ENCODE results near the gene TNPO1. TPM values are rescaled to one million over a fixed set of nuclear protein-coding genes. Genes with fewer than 3 reads are reported as not detected.

TNPO1 gene
- total and polyA plus RNA-seq, 2 of the 8 experiments (the other 6 are each of a cell fraction or from before 2014, with no cell fraction given), result 38.5 to 211 TPM

DNA sequence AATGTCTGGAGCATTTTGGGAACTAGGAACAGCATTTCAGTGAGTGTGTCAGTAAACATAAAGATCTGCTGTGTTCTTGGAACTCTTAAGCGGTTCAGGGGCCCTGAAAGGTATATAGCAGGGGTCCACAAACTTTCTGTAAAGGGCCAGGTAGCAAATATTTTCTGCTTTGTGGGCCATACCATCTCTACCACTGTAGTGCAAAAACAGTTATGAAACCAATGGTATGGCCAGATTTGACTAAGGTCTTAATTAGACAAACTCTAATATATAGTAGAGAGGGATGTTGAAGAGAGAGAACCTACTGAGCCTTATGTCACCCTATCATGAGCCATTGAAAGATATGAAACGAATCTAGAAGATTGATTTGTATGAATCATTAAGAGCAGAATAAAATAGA, 5.3 kb downstream of the TNPO1 start:
- Histone ChIP-seq H4K20me1 (replicated peaks in 1 of 2; ENCODE audit: control insufficient read depth in 1 of 2, insufficient read depth in 2 of 2, low read length in 2 of 2) (peaks cover 0 to 3% of the 10 kb centered on the region in 2 experiments), H2BK120ac (replicated peaks; ENCODE audit: low read depth, low read length) (no peak overlapping the region), H2AFZ (ENCODE audit: low read length) (no peak overlapping the region), H3K18ac (ENCODE audit: extremely low read depth, low read length) (no peak overlapping the region), H3K23ac (ENCODE audit: insufficient read length) (no peak overlapping the region), H3K27ac (ENCODE audit: low read depth, low read length) (no peak overlapping the region), H3K56ac (replicated peaks; ENCODE audit: insufficient read length, low read depth, low read length) (no peak overlapping the region), H3K27me3 (replicated peaks in 1 of 4; ENCODE audit: control insufficient read depth in 3 of 4, extremely low read depth in 1 of 4, insufficient read depth in 3 of 4, low read length in 3 of 4) (no peaks in the 10 kb centered on the region), H3K4me2 (ENCODE audit: insufficient read depth in 1 of 2, low read depth in 2 of 2, low read length in 2 of 2) (no peak overlapping the region), H3K4me1 (replicated peaks in 1 of 4; ENCODE audit: control insufficient read depth in 3 of 4, insufficient read depth in 4 of 4, low read length in 3 of 4) (peaks cover 0 to 6% (median 1%) of the 10 kb centered on the region in 4 experiments; a peak in 5 of 7 replicates), H3K79me1 (ENCODE audit: low read depth, low read length) (peaks cover 2% of the 10 kb centered on the region; the same call in 1 of the 2 replicates), H3K9me3 (ENCODE audit: insufficient read depth in 2 of 2, low read depth in 1 of 2, low read length in 1 of 2) (no peaks in the 10 kb centered on the region), H2BK5ac (ENCODE audit: low read depth, low read length) (no peak overlapping the region), H3K36me3 (ENCODE audit: control insufficient read depth in 2 of 4, insufficient read depth in 4 of 4, low read length in 3 of 4) (no peaks in the 10 kb centered on the region), H4K8ac (ENCODE audit: extremely low read depth, insufficient read depth, low read length) (no peak overlapping the region), H3K4ac (replicated peaks; ENCODE audit: insufficient read length, low read depth, low read length) (no peak overlapping the region), H3K4me3 (ENCODE audit: extremely low read depth in 1 of 4, insufficient read depth in 2 of 4, low read depth in 3 of 4, low read length in 4 of 4) (no peak overlapping the region), H2BK20ac (ENCODE audit: low read length) (no peak overlapping the region), H3K9ac (replicated peaks in 1 of 4; ENCODE audit: extremely low read depth in 1 of 4, low read depth in 3 of 4, low read length in 3 of 4) (no peak overlapping the region), H3K14ac (ENCODE audit: insufficient read length) (no peak overlapping the region), H4K91ac (replicated peaks; ENCODE audit: insufficient read length, low read length) (no peak overlapping the region), H3K23me2 (ENCODE audit: low read depth, low read length) (peaks cover 2% of the 10 kb centered on the region; the same call in 1 of the 2 replicates), H2AK5ac (ENCODE audit: low read depth, low read length) (no peak overlapping the region), H3K79me2 (ENCODE audit: control insufficient read depth in 1 of 2, insufficient read depth in 2 of 2, low read length in 2 of 2) (peaks cover 0 to 51% of the 10 kb centered on the region in 2 experiments; a peak in 2 of 4 replicates), H2BK15ac (ENCODE audit: low read length) (no peak overlapping the region), H2BK12ac (ENCODE audit: low read depth, low read length) (no peak overlapping the region), H4K5ac (ENCODE audit: insufficient read length, low read depth, low read length) (no peak overlapping the region)
- 85% methylated on average over 2 of the region's 2 CpGs; no CpG with 5 or more reads in 1 of the 2 experiments for whole genome bisulfite sequencing, 2 experiments (ENCODE audit: extremely low coverage in 1 of 2, insufficient coverage in 1 of 2, insufficient read length in 1 of 2, insufficient replicate concordance in 2 of 2, low coverage in 1 of 2, low lambda C conversion rate in 2 of 2, missing lambda C conversion rate in 1 of 2)
- ChIA-PET CTCF (ENCODE audit: partially characterized antibody) (no interaction called here), POLR2A (ENCODE audit: partially characterized antibody) (no interaction called here)
- TF ChIP-seq PHF8 (conservative IDR thresholded peaks at IDR 0.05; ENCODE audit: low read depth, low read length) (no peak), BCL11A (IDR thresholded peaks at IDR 0.05; ENCODE audit: low read depth in 2 of 2, low read length in 2 of 2) (no peak), NRF1 (IDR thresholded peaks at IDR 0.05; ENCODE audit: low read depth, low read length) (no peak), SP1 (IDR thresholded peaks at IDR 0.05; ENCODE audit: low read depth, low read length) (no peak), CREB1 (IDR thresholded peaks at IDR 0.05) (no peak), RXRA (IDR thresholded peaks at IDR 0.05; ENCODE audit: insufficient read depth, low read depth, low read length) (no peak), RAD21 (IDR thresholded peaks at IDR 0.05 in 1 of 2, conservative IDR thresholded peaks at IDR 0.05 in 1 of 2; ENCODE audit: low read depth in 2 of 2, low read length in 2 of 2) (no peak), CBX5 (IDR thresholded peaks at IDR 0.05; ENCODE audit: low read depth, low read length) (no peak), TAF1 (IDR thresholded peaks at IDR 0.05; ENCODE audit: low read depth, low read length) (no peak), EGR1 (IDR thresholded peaks at IDR 0.05; ENCODE audit: borderline replicate concordance, low read depth, low read length) (no peak), SRF (IDR thresholded peaks at IDR 0.05; ENCODE audit: low read depth, low read length) (no peak)
- FAIRE-seq (no peak), DNase-seq (ENCODE audit: low read depth in 1 of 2, low spot score in 2 of 2) (no peak)

Measured in H1 (cell line).